Osteocyte (in vitro differentiated cells): ENCODE measurements around the gene RFLNA. TPM values are rescaled to one million over a fixed set of nuclear protein-coding genes. Genes with fewer than 3 reads are reported as not detected.

Source experiments
- DNase-seq: peaks from one replicate; pipeline ENCODE4 v3.0.0; 2021; ENCODE audit warnings: mixed read lengths; ENCODE audit not compliant: unreplicated experiment; ENCODE audit errors: extremely low spot score
- H3K27ac Mint-ChIP-seq: one replicate; pipeline ENCODE4 v1.8.0; 2021; ENCODE audit warnings: mild to moderate bottlenecking, mixed read lengths; ENCODE audit not compliant: unreplicated experiment
- H3K27me3 Mint-ChIP-seq: one replicate; pipeline ENCODE4 v1.8.0; 2021; ENCODE audit warnings: mixed read lengths; ENCODE audit not compliant: unreplicated experiment
- H3K36me3 Mint-ChIP-seq: one replicate; pipeline ENCODE4 v1.8.0; 2021; ENCODE audit warnings: mixed read lengths; ENCODE audit not compliant: unreplicated experiment
- H3K4me1 Mint-ChIP-seq: one replicate; pipeline ENCODE4 v1.8.0; 2021; ENCODE audit warnings: mixed read lengths; ENCODE audit not compliant: unreplicated experiment
- H3K4me3 Mint-ChIP-seq: one replicate; pipeline ENCODE4 v1.8.0; 2021; ENCODE audit warnings: mild to moderate bottlenecking, moderate library complexity, mixed read lengths; ENCODE audit not compliant: unreplicated experiment
- H3K9me3 Mint-ChIP-seq: one replicate; pipeline ENCODE4 v1.8.0; 2021; ENCODE audit warnings: mixed read lengths; ENCODE audit not compliant: unreplicated experiment
- CTCF ChIP-seq: fragments of 200-600 bp; sonication (generic); IDR thresholded peaks from 2 replicates; pipeline ENCODE4 v1.5.0; 2021; ENCODE audit warnings: antibody characterized with exemption, mild to moderate bottlenecking, moderate library complexity
- total RNA-seq: library from RNA; stranded (reverse); gene quantifications from 2 replicates; pipeline ENCODE4 v1.2.1, GENCODE V29; 2021

The RFLNA gene
- total RNA-seq, 1 donor from 2014 or later = 0.91 TPM

- H3K4me3 Mint-ChIP-seq = no peak overlapping the region
- no peak overlapping the region for H3K27ac Mint-ChIP-seq
- H3K27me3 Mint-ChIP-seq = no peaks in the 10 kb centered on the region
- no peaks in the 10 kb centered on the region for H3K9me3 Mint-ChIP-seq
- no peaks in the 10 kb centered on the region for H3K36me3 Mint-ChIP-seq
- no peak for DNase-seq
- H3K4me1 Mint-ChIP-seq = no peaks in the 10 kb centered on the region
- TF ChIP-seq CTCF = no peak
Observed at GRCh38 chr12:124308741-124309140, 13.8 kb downstream of the RFLNA start.

- no peak for DNase-seq
- H3K4me3 Mint-ChIP-seq = no peak overlapping the region
- no peak overlapping the region for H3K27ac Mint-ChIP-seq
- TF ChIP-seq CTCF = no peak
- no peaks in the 10 kb centered on the region for H3K4me1 Mint-ChIP-seq
- no peaks in the 10 kb centered on the region for H3K9me3 Mint-ChIP-seq
- no peaks in the 10 kb centered on the region for H3K36me3 Mint-ChIP-seq
- H3K27me3 Mint-ChIP-seq = no peaks in the 10 kb centered on the region
Observed at GRCh38 chr12:124309231-124309630, 14.3 kb downstream of the RFLNA start.

DNA sequence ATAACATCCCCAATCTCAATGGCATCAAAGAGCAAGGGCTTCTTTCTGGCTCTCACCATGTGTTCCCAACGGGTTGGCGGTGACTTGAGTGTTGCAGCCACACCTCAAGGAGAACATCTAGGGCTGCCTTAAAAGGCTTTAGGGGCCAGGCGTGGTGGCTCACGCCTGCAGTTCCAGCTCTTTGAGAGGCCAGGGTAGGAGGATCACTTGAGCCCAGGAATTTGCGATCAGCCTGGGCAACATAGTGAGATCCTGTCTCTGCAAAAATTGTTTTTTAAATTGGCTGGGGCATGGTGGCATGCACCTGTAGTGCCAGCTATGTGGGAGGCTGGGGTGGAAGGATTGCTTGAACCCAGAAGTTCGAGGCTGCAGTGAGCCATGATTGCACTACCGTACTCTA is 14.9 kb downstream of the RFLNA start:
- no peak overlapping the region for H3K27ac Mint-ChIP-seq

GRCh38 chr12:124310178-124310577 is 15.3 kb downstream of the RFLNA start:
- no peaks in the 10 kb centered on the region for H3K27me3 Mint-ChIP-seq
- H3K36me3 Mint-ChIP-seq = no peaks in the 10 kb centered on the region
- no peak overlapping the region for H3K4me3 Mint-ChIP-seq
- no peaks in the 10 kb centered on the region for H3K9me3 Mint-ChIP-seq
- TF ChIP-seq CTCF = no peak
- DNase-seq = no peak
- no peak overlapping the region for H3K27ac Mint-ChIP-seq
- no peaks in the 10 kb centered on the region for H3K4me1 Mint-ChIP-seq

More for the DNA sequence above, 14.9 kb downstream of the RFLNA start:
- DNase-seq = no peak
- TF ChIP-seq CTCF = no peak
- Mint-ChIP-seq H3K27me3 (no peaks in the 10 kb centered on the region), H3K36me3 (no peaks in the 10 kb centered on the region), H3K4me1 (no peaks in the 10 kb centered on the region), H3K4me3 (no peak overlapping the region), H3K9me3 (no peaks in the 10 kb centered on the region)

DNA sequence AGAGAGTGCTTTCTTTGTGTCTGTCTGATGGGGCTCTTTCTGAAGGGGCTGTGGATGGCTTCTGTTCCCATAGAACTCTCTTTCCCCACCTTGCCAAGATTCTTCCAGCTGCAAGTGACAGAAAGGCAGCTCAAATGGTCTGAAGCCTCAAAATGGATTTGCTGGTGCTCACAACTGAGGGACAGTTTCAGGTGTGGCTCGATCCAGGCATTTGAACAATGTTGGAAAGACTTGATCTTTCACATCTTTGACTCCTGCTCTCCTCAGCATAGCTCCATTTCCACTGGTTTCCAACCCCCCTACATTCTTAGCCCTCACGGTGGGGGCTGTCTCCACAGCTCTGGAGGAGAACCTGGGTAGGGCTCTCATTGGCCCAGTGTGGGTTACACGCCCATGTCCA is 15.9 kb downstream of the RFLNA start:
- Mint-ChIP-seq H3K4me3 (no peak overlapping the region), H3K36me3 (no peaks in the 10 kb centered on the region), H3K4me1 (no peaks in the 10 kb centered on the region), H3K27me3 (no peaks in the 10 kb centered on the region), H3K27ac (no peak overlapping the region), H3K9me3 (no peaks in the 10 kb centered on the region)
- no peak for TF ChIP-seq CTCF
- DNase-seq = no peak
